Measurements from ENCODE around the gene RPS8.
"Not testable (repeated sequence)": the region's sequence is repeated elsewhere in the genome, so short reads cannot be mapped to it uniquely, and the experiment has no call there.

Gene RPS8

GRCh38 chr1:44783697-44784093, 8.4 kb downstream of the RPS8 start:
- no peak for DNase-seq

DNA sequence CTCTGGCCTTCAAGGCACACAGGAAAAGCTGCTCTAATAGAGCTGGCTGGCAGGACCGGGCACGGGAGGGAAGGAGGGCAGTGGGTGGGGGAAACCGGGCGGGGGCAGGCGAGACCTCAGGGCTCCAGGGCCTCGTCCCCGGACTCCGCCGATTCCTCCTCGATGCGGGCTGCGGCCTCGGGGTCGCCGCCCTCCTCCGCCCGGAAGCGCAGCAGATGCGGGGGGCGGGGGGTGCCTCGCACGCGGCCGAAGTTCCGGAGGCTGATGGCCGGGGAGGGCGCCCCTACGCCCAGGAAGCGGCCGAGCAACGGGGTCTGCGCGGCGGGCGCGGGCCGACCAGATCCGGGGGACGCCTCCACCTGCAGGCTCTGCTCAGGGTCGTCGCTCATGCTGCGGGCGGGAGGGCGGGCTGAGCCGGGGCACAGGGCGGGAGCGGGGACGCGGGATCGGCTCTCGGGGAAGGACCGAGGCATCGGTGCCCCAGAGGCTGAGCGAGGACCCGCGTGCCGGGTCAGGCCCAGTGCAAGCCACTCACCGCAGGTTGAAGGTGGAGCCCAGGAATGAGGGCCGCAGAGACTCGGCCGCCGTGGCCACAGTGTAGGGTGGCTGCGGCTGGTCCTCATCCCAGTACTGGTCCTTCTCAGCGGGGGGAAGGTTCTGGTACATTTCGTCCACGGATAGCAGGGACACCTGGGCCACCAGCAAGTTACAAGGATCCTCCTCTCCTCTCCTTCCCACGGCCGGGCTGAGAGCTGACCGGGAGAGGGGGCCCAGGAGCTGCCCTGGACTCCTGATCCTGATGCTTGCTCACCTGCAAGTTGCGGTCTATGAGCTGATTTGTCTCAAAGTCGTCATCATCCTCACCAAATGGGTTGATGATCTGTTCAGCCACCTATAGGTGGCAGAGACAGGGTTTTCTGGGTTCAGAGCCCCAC, 9.0 kb downstream of the RPS8 start:
- no peak for DNase-seq

DNA sequence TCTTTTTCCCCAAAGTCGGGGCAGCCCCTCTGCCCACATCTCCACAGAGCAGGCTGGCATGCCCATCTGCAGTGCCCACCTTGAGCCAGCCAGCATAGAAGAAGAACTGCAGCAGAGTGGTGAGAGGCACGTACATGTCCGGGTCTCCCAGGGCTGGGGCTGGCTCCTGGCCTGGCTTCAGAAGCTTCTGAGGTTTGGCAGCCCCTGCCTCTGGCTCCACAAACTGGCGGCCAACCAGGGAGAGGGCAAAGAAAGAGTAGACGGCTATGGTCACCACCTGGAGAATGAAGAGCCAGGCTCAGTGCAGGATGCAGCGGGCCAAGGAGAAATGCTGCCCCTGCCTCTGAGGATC, 9.7 kb downstream of the RPS8 start:
- DNase-seq = no peak

- no peak for DNase-seq
Observed at GRCh38 chr1:44785501-44786137, 10.3 kb downstream of the RPS8 start.

- peak; percentile 71 to 76 for DNase-seq
Observed at GRCh38 chr1:44786138-44786840, 10.9 kb downstream of the RPS8 start.

DNA sequence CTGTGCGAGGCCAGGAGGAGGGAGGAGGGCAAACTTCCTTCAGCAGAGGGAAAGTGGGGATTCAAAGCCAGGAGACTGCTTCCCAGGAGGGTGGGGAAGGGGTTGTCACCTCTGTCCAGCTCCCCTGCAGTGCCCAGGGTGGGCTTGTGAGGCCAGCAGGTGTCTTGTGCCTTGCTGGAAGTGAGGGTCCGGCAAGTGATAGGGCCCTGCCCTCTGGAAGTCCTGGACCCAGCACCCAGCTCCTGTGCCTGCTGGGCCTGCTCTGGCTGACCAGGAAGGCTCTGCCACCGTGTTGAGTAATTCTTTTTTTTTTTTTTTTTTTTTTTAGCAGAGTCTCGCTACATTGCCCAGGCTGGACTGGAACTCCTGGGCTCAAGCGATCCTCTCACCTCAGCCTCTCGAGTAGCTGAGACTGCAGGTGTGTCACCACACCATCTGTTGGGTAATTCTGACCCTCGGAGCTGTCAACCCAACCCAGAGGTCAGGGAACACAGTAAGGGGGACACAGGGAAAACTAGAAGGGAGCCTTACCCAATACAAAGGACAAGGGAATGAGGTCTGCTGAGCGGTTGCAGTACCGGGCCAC, 11.6 kb downstream of the RPS8 start:
- no peak for DNase-seq

GRCh38 chr1:44787506-44787905, 12.2 kb downstream of the RPS8 start:
- DNase-seq = no peak

DNA sequence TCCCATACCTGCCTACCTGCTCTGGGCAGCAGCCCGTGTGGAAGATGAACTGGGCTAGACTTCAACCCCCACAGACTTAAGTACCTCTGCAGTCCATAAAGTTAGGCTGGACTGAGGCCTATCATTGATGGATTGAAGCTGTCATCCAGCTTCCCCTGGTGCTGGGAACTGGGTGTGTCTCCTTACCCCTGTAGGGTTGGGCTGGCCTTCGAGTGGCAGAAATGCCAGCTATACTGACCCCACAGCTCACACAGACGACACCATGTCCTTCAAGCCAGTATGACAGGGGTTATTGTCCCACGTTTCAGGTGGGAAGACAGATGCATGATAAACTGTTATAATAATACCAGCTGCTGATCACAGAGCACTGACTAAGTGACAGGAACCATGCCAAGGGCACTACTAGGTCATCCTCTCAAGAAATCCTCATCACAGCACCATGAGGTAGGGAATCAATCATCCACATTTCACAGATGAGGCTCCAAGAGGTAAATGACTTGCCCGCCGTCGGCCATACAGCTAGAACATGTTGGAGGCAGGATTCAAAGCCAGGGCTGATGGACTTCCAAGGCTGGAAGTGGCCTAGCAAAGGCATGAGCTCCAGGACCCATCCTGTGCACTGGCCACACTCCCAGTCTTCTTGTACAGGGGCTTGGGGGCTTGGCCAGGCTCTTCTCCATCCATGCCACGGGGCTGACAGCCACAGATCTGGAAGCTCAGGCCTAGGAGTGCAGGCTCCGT, 12.9 kb downstream of the RPS8 start, which contains the start of gene BEST4:
TSS of gene BEST4 (minus strand) at position 51 of the 741 bp plus-strand sequence. CDS start 465 bp downstream, outside the sequence.
- DNase-seq = no peak

DNA sequence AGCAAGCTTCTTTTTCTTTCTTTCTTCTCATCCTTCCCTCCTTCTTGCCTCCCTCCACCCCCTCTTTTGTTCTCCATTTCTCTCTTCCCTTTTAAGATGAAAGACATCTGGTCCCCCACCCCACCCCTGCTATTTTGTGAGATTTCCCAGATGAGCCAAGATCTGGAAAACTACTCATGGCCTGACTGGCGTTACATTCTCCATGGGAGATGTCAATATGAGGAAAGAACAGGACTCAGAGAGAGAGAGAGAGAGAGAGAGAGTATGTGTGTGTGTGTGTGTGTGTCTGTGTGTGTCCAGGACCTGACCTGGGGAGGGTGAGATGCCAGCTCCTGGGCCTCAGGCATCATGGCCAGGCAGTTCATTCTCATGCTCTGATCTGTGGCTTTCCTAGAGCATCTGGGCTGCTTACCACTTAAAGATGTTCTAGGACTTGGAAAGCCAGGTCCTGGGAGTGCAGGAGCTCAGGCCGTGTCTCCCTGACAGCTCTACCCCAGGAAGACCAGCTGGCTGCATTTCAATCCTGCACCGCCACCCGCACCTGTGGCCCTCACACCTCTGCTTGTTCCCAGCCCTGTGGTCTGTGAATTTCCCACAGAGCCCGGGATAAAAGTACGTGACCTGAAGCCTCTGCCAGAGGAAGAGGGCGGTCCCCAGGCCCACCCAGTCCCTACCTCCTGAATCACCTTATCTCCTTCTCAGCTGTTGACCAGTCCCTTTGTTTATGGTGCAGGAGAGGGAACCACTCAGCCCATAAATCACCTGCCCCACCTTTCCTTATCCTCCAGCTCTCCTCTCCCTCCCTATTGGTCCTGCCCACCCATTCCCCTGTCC, 15.8 kb downstream of the RPS8 start:
- DNase-seq = no peak

GRCh38 chr1:44792736-44793502, 17.6 kb downstream of the RPS8 start:
- no peak for DNase-seq

GRCh38 chr1:44797886-44798285, 22.5 kb downstream of the RPS8 start:
- not testable (repeated sequence) for DNase-seq

- no peak for DNase-seq
Observed at GRCh38 chr1:44798481-44799365, 23.4 kb downstream of the RPS8 start.

- DNase-seq = peak; percentile 97
Observed at GRCh38 chr1:44799770-44800584, 24.6 kb downstream of the RPS8 start, which contains the start of gene PLK3. PLK3 (plus strand) TSS chr1:44800377; CDS start chr1:44800464, 87 bp downstream.

GRCh38 chr1:44801491-44802305, 26.4 kb downstream of the RPS8 start:
- no peak for DNase-seq

DNA sequence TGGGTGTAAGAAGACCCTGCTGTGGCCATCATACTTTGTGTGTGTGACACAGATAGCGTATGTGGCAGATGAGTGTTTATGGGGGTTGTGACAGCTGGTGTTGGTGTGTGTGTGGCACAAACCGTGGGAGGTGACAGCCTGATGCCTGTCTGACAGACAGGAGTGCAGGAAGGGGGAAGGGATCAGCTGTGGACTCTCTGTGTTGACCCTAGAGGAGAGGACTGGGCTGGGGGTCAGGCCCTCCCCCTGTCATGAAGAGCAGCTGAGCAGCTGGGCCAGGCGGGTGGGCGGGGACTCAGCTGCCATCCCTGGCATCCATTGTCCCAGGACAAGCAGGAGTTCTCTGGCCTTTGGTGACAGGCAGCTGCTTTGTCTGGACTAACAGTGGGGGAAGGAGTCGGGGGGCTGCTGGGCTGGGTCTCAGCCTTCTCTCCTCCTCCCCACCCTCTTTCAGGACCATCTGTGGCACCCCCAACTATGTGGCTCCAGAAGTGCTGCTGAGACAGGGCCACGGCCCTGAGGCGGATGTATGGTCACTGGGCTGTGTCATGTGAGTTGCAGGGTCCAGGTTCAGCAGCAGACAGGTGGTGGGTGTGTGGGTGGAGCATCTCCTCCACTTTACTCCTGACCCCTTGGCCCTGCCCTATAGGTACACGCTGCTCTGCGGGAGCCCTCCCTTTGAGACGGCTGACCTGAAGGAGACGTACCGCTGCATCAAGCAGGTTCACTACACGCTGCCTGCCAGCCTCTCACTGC, 27.1 kb downstream of the RPS8 start:
- no peak for DNase-seq

GRCh38 chr1:44803062-44803311, 27.6 kb downstream of the RPS8 start:
- DNase-seq = no peak
